A549 (cell line): ENCODE measurements around the gene GLB1L3.

Source experiments
- CEBPB ChIP-seq, 2 experiments: fragments of >200 bp in 1 of 2; sonication (Bioruptor Twin) in 1 of 2; formaldehyde crosslinking in 1 of 2; IDR thresholded peaks; 2 replicates each; pipeline ENCODE4 v1.6.1; 2012 to 2016
- CTCF ChIP-seq: fragments of >200 bp; sonication (Bioruptor Twin); formaldehyde crosslinking; IDR thresholded peaks from 3 replicates; pipeline ENCODE4 v1.5.1; 2016
- HDAC2 ChIP-seq: fragments of 200-600 bp; sonication (generic); IDR thresholded peaks from 2 replicates; pipeline ENCODE4 v1.6.1; 2016
- MAX ChIP-seq: IDR thresholded peaks from 2 replicates; pipeline ENCODE4 v1.6.1; 2012
- POLR2A ChIP-seq: IDR thresholded peaks from 2 replicates; pipeline ENCODE4 v1.6.1; 2012; ENCODE audit warnings: mild to moderate bottlenecking, low read length
- RFX5 ChIP-seq: fragments of 450-650 bp; IDR thresholded peaks from 2 replicates; pipeline ENCODE4 v1.7.1; 2014; ENCODE audit warnings: antibody characterized with exemption, mild to moderate bottlenecking, moderate library complexity

DNA sequence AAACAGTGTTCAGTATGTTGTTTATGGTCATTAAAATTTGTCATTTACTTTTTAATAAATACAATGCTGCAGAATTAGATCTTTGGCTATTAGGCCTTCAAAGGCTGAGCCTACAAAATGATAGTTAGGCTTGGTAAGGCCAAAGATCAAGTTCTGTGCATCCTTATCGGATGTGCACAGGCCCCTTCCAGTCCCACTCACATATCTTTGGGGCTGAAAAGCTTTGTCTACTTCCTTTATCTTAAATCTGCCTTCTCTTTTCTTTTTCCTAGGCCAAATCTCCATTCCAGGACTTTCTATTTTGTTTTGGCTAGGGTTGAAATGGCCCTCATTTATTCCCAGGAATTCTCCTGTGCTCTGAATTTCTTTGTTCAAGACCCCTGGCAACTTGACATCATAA lies 52.3 kb downstream of the GLB1L3 start:
- TF ChIP-seq CTCF: no peak
- no peak for TF ChIP-seq MAX
- no peak for TF ChIP-seq HDAC2
- no peak for TF ChIP-seq POLR2A
- TF ChIP-seq RFX5: no peak
- no peak for TF ChIP-seq CEBPB (IDR thresholded peaks at IDR 0.05)
